Cardiac fibroblast (primary cell): ENCODE data around the gene CPNE6.

Experiments
- DNase-seq, 2 donors: peaks; one replicate each; pipeline versions ENCODE4 v3.0.0 to v3.0.0-alpha.2; 2010; ENCODE audit warnings: low read depth in 2 of 2
- H3K4me3 ChIP-seq, 2 donors: replicated peaks in 1 of 2; 1 replicate in 1 of 2; 2 replicates in 1 of 2; pipeline ENCODE4 v1.5.1; 2011; ENCODE audit warnings: low read depth in 2 of 2, low read length in 2 of 2, mild to moderate bottlenecking in 2 of 2, moderate library complexity in 1 of 2
- CTCF ChIP-seq: IDR thresholded peaks from one replicate; pipeline ENCODE4 v1.5.1; 2011; ENCODE audit warnings: low read depth, mild to moderate bottlenecking, low read length, inconsistent platforms

Gene CPNE6

GRCh38 chr14:24072436-24072835 lies 1.1 kb downstream of the CPNE6 start:
- no peak overlapping the region for H3K4me3 ChIP-seq
- no peak for TF ChIP-seq CTCF
- DNase-seq, result no peak

- TF ChIP-seq CTCF, result no peak
- H3K4me3 ChIP-seq, result no peak overlapping the region
- no peak for DNase-seq
Measured at GRCh38 chr14:24072881-24073877, 1.8 kb downstream of the CPNE6 start.

GRCh38 chr14:24074625-24075484 lies 3.5 kb downstream of the CPNE6 start:
- DNase-seq, result no peak
- no peak for TF ChIP-seq CTCF
- H3K4me3 ChIP-seq, result no peak overlapping the region

- DNase-seq, result no peak
- TF ChIP-seq CTCF, result no peak
- H3K4me3 ChIP-seq, result no peak overlapping the region
Measured at GRCh38 chr14:24075485-24076301, 4.3 kb downstream of the CPNE6 start.

GRCh38 chr14:24076302-24076601 lies 4.9 kb downstream of the CPNE6 start:
- no peak for TF ChIP-seq CTCF
- no peak for DNase-seq
- H3K4me3 ChIP-seq, result no peak overlapping the region

GRCh38 chr14:24077086-24077485 lies 5.7 kb downstream of the CPNE6 start:
- no peak for TF ChIP-seq CTCF
- DNase-seq, result no peak
- H3K4me3 ChIP-seq, result no peak overlapping the region
